Glutamatergic neuron (in vitro differentiated cells): ENCODE measurements around the gene GRIK4. TPM values are rescaled to one million over a fixed set of nuclear protein-coding genes. Genes with fewer than 3 reads are reported as not detected.

Experiments
- DNase-seq: peaks from one replicate; pipeline ENCODE4 v3.0.0; 2022
- H3K27ac Mint-ChIP-seq: one replicate; pipeline ENCODE4 v1.8.0; 2020; ENCODE audit warnings: mild to moderate bottlenecking, mixed read lengths, inconsistent platforms; ENCODE audit not compliant: unreplicated experiment
- H3K27me3 Mint-ChIP-seq: one replicate; pipeline ENCODE4 v1.8.0; 2020; ENCODE audit warnings: mild to moderate bottlenecking, moderate library complexity, mixed read lengths, inconsistent platforms; ENCODE audit not compliant: unreplicated experiment
- H3K36me3 Mint-ChIP-seq: one replicate; pipeline ENCODE4 v1.8.0; 2020; ENCODE audit warnings: mild to moderate bottlenecking, mixed read lengths, inconsistent platforms; ENCODE audit not compliant: unreplicated experiment
- H3K4me1 Mint-ChIP-seq: one replicate; pipeline ENCODE4 v1.8.0; 2020; ENCODE audit warnings: mild to moderate bottlenecking, low read depth, mixed read lengths, inconsistent platforms; ENCODE audit not compliant: unreplicated experiment
- H3K4me3 Mint-ChIP-seq: one replicate; pipeline ENCODE4 v1.8.0; 2020; ENCODE audit warnings: mild to moderate bottlenecking, mixed read lengths, inconsistent platforms; ENCODE audit not compliant: unreplicated experiment
- H3K9me3 Mint-ChIP-seq: one replicate; pipeline ENCODE4 v1.8.0; 2020; ENCODE audit warnings: mild to moderate bottlenecking, moderate library complexity, mixed read lengths, inconsistent platforms; ENCODE audit not compliant: unreplicated experiment
- total RNA-seq: library from RNA; stranded (reverse); fragmentation: NEBNext Ultra II Directional; extraction: Animal tissue kit (Norgen Biotek cat#: 25700); gene quantifications from one replicate; pipeline ENCODE4 v1.2.1, GENCODE V29; 2021; ENCODE audit not compliant: unreplicated experiment
- TF ChIP-seq, protein P1 (sequence below): fragments of 200-600 bp; sonication (generic); IDR thresholded peaks from one replicate; pipeline ENCODE4 v1.5.0; 2021; ENCODE audit not compliant: partially characterized antibody, unreplicated experiment

The GRIK4 gene
- total RNA-seq, 1 donor from 2014 or later, result 3.6 TPM

DNA sequence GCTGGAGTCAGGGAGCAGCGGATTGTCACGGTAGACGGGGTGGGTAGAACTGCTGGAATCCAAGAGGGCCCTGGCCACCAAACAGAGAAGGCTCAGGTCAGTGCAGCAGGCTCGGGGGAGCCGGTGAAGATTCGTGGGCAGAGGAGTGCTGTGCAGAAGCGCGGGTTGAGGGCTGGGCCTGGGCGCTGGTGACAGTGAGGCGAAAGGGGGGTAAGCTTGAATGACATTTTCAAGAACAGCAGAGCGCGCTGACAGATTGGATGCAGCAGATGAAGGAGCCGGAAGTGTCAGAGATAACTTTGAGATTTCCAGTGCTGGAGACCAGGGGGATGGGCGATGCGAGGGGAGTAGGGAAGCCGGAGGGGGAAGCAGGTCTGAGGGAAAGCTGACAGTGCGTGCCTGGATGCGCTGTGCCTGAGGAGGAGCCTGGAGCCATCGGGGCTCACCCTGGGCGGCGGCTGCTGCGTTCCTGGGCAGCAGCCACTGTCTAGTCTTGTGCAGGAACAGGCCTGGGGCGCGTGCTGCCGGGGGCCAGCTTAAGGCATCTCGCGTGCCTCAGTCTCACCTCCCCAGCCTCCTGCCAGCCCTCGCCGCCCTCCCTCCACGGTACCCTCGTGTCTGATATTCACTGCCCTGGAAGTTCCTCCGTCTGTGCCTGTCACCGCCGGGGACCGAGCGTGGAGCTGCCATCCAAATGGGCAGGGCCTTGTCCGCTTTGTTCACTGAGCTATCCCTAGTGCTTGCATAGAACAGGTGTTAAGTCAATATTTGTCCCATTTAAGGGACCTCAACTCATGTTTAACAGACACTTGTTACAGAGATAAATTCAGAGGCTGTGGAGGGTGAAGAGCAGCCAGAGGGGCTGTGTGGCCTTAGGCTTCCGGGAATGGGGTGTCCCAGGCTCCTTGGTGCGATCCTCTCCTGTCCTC, 5.2 kb downstream of the GRIK4 start:
- peaks cover 8% of the 10 kb centered on the region for H3K27me3 Mint-ChIP-seq

DNA sequence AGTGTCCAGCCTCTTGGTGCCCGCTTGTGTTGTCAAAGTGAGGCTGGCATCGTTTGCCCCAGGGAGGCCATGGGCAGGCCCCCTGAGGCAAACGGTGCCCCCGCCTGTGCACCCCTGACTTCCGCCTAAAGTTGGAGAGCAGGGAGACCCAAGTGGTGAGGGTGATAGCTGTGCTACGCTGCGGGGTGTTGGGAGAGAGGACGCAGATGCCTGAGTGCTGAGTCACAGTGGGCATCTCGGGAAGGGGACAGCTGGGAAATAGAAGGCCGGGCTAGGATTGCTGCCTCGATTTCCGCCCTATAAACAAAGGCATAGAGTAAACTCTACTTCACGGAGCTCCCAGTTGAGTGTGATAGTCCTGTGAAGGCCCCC, 5.8 kb downstream of the GRIK4 start:
- no peak overlapping the region for H3K27ac Mint-ChIP-seq
- no peak overlapping the region for H3K4me3 Mint-ChIP-seq
- no peak for DNase-seq
- peaks cover 7% of the 10 kb centered on the region for H3K4me1 Mint-ChIP-seq
- no peaks in the 10 kb centered on the region for H3K36me3 Mint-ChIP-seq
- peaks cover 8% of the 10 kb centered on the region for H3K27me3 Mint-ChIP-seq
- H3K9me3 Mint-ChIP-seq, result peaks cover 3% of the 10 kb centered on the region
- TF ChIP-seq, protein P1, sequence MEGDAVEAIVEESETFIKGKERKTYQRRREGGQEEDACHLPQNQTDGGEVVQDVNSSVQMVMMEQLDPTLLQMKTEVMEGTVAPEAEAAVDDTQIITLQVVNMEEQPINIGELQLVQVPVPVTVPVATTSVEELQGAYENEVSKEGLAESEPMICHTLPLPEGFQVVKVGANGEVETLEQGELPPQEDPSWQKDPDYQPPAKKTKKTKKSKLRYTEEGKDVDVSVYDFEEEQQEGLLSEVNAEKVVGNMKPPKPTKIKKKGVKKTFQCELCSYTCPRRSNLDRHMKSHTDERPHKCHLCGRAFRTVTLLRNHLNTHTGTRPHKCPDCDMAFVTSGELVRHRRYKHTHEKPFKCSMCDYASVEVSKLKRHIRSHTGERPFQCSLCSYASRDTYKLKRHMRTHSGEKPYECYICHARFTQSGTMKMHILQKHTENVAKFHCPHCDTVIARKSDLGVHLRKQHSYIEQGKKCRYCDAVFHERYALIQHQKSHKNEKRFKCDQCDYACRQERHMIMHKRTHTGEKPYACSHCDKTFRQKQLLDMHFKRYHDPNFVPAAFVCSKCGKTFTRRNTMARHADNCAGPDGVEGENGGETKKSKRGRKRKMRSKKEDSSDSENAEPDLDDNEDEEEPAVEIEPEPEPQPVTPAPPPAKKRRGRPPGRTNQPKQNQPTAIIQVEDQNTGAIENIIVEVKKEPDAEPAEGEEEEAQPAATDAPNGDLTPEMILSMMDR, result no peak

More for the DNA sequence above, 5.2 kb downstream of the GRIK4 start:
- Mint-ChIP-seq H3K4me3 (no peak overlapping the region), H3K4me1 (peaks cover 7% of the 10 kb centered on the region), H3K9me3 (peaks cover 3% of the 10 kb centered on the region), H3K36me3 (no peaks in the 10 kb centered on the region), H3K27ac (no peak overlapping the region)
- peak; percentile 45 for DNase-seq
- TF ChIP-seq, protein P1, result no peak

DNA sequence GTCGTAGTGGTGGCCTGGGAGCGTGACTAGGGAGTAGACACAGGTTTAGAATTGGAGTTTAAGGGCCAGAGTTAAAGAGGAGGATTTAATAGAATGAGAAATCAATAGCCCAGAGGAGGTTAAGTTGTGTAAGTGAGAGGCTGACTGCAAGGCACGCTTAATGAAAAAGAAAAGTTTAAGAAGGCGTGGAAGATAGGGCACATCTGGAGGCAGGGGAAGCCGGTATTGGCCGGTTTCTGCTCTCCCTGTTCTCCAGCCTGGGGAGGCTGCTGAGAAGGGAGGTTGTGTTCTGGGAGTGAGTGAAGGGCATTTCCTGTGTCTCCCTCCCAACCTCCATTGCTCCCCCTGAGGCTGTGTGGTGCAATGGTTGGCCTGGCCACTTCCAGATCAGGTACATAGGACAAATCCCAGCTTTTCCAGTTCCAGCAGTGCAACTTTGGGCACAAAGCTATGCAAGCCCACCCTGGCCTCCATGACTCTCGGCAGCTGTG, 6.3 kb downstream of the GRIK4 start:
- Mint-ChIP-seq H3K36me3 (no peaks in the 10 kb centered on the region), H3K9me3 (peaks cover 3% of the 10 kb centered on the region), H3K4me3 (no peak overlapping the region), H3K27ac (no peak overlapping the region), H3K27me3 (peaks cover 8% of the 10 kb centered on the region), H3K4me1 (peaks cover 8% of the 10 kb centered on the region)
- TF ChIP-seq, protein P1, result no peak
- DNase-seq, result no peak

DNA sequence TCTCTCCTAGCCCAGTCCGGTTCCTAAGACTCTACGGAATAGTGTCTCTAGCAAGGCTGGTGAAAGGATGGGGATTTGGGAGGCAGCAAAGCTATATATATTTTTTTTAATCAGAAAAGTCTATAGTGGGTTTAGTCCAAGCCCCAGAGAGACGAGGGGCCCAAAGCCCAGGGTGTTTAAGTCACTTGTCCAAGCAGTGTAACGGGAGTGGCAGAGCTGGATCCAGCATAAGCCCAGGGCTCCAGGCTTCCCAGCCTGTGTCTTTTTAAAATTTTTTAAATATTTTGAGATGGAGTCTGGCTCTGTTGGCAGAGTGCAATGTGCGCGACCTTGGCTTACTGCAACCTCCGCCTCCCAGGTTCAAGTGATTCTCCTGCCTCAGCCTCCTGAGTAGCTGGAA, 6.8 kb downstream of the GRIK4 start:
- Mint-ChIP-seq H3K4me1 (peaks cover 9% of the 10 kb centered on the region), H3K27me3 (peaks cover 8% of the 10 kb centered on the region), H3K36me3 (no peaks in the 10 kb centered on the region), H3K9me3 (peaks cover 1% of the 10 kb centered on the region), H3K4me3 (no peak overlapping the region), H3K27ac (no peak overlapping the region)
- TF ChIP-seq, protein P1, result no peak
- DNase-seq, result no peak

DNA sequence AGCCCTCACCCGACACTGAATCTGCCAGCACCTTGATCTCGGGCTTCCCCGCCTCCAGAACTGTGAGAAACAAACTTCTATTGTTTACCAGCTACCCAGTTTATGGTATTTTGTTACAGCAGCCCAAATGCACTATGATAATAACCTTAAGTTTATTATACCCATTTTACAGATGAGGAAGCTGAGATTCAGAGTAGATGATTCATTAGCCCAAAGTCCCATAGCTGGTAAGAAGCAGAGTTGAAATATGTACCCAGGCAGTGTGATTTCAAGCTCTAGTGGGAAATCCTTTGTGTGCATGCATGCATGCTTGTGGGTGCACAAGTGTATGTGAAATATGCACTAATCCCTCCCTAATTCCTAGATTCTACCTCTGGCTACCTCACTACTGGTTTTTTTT, 7.9 kb downstream of the GRIK4 start:
- TF ChIP-seq, protein P1, result no peak
- Mint-ChIP-seq H3K27ac (no peak overlapping the region), H3K27me3 (peaks cover 4% of the 10 kb centered on the region), H3K36me3 (no peaks in the 10 kb centered on the region), H3K9me3 (peaks cover 1% of the 10 kb centered on the region), H3K4me1 (peaks cover 10% of the 10 kb centered on the region), H3K4me3 (no peak overlapping the region)
- no peak for DNase-seq
